ENCODE results near the gene ATG5. TPM values are rescaled to one million over a fixed set of nuclear protein-coding genes. Genes with fewer than 3 reads are reported as not detected.

ATG5 gene
- total RNA-seq, 1 donor from 2014 or later, result 25.5 TPM

- no peak for TF ChIP-seq CTCF (conservative IDR thresholded peaks at IDR 0.05; ENCODE audit: low read depth, low read length)
- no peak overlapping the region for H3K4me3 ChIP-seq (ENCODE audit: low read depth, low read length)
- no peak for DNase-seq (ENCODE audit: low read depth)
Observed at GRCh38 chr6:106258726-106259125, 66.8 kb downstream of the ATG5 start.

DNA sequence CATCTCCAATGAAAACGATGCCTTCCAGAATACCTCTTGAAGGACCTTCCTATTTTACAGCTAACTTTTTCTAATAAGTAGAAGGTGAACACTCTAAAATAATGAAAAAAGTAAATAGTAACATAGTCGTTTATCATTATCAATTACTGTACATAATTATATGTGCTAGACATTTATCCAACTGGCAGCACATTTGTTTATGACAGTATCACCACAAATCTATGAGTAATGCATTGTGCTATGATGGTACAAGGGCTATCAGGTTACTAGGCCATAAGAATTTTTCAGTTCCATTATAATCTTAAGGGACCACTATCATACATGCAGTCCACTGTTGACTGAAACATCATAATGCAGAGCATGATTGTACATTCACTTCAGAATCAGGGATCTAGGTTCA is 68.4 kb downstream of the ATG5 start:
- DNase-seq (ENCODE audit: low read depth), result no peak
- no peak for TF ChIP-seq CTCF (conservative IDR thresholded peaks at IDR 0.05; ENCODE audit: low read depth, low read length)
- no peak overlapping the region for H3K4me3 ChIP-seq (ENCODE audit: low read depth, low read length)

DNA sequence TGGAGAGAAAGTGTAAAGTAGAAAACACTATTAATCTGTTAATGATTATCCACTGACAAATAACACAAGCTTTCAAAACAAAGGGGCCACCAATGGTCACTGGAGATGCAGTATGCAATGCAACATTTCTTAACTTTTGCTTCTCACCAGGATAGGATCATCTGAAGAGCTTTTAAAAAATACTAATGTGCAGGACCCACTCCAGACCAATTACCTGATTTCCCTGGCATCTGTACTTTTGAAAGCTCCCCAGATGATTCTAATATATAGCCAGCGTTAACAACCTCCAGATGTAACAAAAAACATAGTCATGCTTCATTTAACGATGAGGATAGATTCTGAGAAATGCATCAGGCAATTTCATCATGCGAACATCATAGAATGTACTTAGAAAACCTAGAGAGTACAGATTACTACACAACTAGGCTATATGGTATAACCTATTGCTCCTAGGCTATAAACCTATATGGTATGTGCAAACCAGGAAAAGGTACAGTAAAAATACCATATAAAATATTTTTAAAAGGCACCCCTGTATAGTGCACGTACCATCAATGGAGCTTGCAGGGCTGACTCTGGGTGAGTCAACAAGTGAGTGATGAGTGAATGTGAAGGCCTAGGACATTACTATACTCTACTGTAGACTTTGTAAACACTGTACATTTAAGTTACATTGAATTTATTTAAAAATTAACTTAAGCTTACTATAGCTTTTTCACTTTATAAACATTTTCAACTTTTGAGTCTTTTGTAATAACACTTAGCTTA is 69.2 kb downstream of the ATG5 start:
- no peak overlapping the region for H3K4me3 ChIP-seq (ENCODE audit: low read depth, low read length)
- no peak for TF ChIP-seq CTCF (conservative IDR thresholded peaks at IDR 0.05; ENCODE audit: low read depth, low read length)
- no peak for DNase-seq (ENCODE audit: low read depth)

DNA sequence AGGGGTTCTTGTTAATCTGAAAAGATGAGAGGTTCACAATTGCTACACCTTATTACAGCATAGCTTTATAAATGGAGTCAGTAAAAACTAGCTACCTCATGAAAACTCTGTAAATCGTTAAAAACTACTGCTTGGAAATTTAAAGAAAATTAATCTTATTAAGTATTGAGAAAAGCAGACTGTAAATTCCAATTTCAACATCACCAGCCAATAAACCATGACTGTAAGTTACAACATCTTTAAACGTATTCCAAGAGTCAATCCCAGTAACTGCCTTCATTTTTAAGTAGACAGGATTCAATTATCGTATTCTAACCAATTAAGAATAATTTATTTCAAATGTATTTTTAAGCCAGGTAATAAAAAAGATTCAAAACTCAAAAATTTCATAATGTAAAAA is 70.3 kb downstream of the ATG5 start:
- H3K4me3 ChIP-seq (ENCODE audit: low read depth, low read length), result no peak overlapping the region
- no peak for TF ChIP-seq CTCF (conservative IDR thresholded peaks at IDR 0.05; ENCODE audit: low read depth, low read length)
- no peak for DNase-seq (ENCODE audit: low read depth)

- DNase-seq (ENCODE audit: low read depth), result no peak
- no peak overlapping the region for H3K4me3 ChIP-seq (ENCODE audit: low read depth, low read length)
Observed at GRCh38 chr6:106254636-106255035, 70.9 kb downstream of the ATG5 start.

DNA sequence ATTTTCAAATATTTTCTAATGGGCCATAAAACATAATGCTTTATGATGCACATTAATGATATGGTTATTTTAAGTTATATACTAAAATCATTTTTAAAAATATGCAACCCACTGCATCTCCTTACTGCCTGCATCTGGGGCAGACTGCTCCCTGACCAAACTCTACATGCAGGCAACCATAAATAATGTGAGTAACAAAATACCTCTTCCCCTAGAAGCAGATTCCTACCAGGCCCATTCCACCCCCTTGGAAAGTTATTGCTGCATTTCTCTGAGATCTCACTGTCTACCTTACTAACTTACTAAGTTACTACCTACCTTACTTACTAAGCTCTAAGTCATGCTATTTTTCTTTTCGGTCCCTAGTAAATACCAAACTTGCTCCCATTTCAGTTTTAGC is 71.8 kb downstream of the ATG5 start:
- TF ChIP-seq CTCF (conservative IDR thresholded peaks at IDR 0.05; ENCODE audit: low read depth, low read length), result no peak
- no peak for DNase-seq (ENCODE audit: low read depth)
- no peak overlapping the region for H3K4me3 ChIP-seq (ENCODE audit: low read depth, low read length)

More at GRCh38 chr6:106254636-106255035, 70.9 kb downstream of the ATG5 start:
- TF ChIP-seq CTCF (conservative IDR thresholded peaks at IDR 0.05; ENCODE audit: low read depth, low read length), result no peak

GRCh38 chr6:106253172-106253571 is 72.4 kb downstream of the ATG5 start:
- DNase-seq (ENCODE audit: low read depth), result no peak
- no peak for TF ChIP-seq CTCF (conservative IDR thresholded peaks at IDR 0.05; ENCODE audit: low read depth, low read length)
- no peak overlapping the region for H3K4me3 ChIP-seq (ENCODE audit: low read depth, low read length)

Measured in epithelial cell of proximal tubule (primary cell).